Hematopoietic multipotent progenitor cell treated with erythropoietin and hydrocortisone succinate and interleukin-3 and kit ligand, for 6 days (in vitro differentiated cells): ENCODE data around the gene TIGD7.
A peak's percentile ranks its signal among the peaks of the same experiment; 100 is the strongest.
"Not testable (repeated sequence)": the region's sequence is repeated elsewhere in the genome, so short reads cannot be mapped to it uniquely, and the experiment has no call there.

Experiments used
- DNase-seq: peaks from one replicate; pipeline ENCODE4 v3.0.0-alpha.2; 2015

TIGD7 gene

DNA sequence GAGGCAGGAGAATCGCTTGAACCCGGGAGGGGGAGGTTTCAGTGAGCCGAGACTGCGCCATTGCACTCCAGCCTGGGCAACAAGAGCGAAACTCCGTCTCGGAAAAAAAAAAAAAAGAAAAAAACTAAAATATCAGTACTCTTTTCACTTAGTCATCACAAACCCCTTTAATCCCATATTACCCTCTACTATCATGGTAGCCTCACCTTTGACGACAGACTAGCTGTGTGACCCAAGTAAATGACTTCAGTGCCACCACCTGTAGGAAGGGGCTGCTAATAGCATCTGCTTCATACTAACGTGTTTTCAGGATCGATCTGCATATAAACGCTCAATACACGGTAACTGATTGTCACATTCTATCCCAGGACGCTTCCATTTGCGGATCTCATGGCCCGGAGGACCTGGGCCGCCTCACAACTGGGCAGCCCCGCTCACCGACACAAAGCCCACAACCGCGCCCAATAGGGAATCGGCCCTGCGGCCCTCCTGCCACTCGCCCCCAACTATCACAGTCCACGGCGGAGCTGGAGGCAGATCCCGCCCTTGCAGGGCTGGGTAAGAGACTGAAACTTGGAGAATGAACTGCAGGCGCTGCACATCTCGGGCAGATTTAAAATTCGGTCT lies 23.0 kb downstream of the TIGD7 start:
- peak; percentile 86 for DNase-seq

DNA sequence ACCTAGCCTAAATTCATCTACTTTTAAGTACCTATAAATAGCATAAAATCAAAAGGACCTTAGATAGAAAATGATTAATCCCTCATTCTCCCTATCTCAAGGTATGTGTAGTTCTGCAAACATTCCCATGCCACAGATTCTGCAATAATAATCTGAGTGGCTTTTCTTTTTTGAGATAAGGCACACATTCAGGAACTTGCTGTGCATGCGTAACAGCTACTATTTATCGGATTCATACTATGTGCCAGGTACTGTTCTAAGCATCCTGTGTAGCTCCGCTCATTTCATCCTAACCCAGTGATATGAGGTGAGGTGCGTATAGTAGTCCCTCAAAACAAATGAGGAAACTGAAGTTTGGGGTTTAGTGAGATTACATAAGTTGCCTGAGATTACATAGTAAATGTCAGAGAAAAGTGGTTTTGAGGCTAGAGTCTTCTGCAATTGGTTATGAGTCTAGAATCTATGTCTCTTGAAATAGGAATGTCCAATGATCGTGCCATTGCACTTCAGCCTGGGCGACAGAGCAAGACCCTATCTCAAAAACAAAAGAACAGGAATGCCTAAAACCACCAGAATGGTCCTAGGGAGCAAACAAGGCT lies 23.9 kb downstream of the TIGD7 start:
- DNase-seq = peak; percentile 54

DNA sequence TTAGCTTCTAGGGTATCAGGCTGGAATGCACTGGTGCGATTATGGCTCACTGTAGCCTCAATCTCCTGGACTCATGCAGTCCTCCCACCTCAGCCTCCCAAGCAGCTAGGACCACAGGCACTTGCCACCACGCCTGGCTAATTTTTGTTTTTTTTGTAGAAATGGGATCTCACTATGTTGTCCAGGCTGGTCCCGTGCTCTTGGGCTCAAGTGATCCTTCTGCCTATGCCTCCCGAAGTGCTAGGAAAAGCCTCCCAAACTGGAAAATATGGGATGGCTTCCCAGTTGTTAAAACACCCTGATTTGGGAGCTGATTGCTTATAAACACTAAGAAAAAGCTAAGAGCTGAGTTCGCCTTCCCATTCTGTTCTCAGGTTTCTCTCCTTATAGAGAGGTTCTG lies 28.6 kb downstream of the TIGD7 start:
- no peak for DNase-seq

DNA sequence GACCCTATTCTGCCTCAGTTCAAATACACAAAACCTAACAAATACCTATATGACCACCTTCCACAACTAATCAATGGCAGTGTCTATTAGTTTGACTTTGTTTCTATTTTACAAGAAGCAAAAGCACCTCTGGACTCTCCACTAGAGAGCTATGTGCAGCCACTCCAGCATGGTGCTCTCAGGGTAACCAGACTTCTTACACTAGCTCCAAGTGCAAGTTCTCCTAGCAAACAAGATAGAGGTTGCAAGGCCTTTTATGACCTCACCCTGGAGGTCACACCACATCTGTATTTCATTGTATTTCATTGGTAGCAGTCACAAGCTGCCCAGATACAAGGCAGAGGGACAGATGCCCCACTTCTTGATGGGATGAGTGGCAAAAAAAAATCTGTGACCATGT lies 30.3 kb downstream of the TIGD7 start:
- DNase-seq = no peak

DNA sequence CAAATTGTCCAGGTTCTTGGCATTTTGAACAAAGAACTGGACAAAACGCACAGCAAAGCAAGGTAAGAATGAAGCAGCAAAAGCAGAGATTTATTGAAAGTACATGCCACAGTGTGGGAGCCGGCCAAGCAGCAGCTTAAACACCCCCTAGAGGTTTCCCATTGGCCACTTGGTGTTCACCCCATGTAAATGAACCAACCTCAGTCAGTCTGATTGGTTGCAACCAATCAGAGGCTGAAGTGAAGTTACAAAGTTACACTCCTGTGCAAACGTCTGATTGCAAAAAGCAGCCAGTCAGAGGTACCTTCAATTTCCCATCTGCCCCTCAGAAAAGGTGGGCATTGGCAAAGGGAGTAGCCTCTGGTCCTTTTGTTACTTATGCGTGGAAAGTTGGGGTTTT lies 30.7 kb downstream of the TIGD7 start:
- DNase-seq = no peak

DNA sequence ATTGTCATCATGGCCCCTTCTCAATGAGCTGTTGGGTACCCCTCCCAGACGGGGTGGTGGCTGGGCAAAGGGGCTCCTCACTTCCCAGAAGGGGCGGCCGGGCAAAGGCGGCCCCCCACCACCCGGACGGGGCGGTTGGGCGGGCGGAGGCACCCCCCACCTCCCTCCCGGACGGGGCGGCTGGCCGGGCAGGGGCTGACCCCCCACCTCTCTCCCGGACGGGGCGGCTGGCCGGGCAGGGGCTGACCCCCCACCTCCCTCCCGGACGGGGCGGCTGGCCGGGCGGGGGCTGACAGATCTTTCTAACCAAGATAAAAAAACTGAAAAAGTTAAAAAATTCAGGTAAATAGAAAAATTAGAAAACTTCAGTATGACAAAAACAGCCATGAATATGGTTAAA lies 33.9 kb downstream of the TIGD7 start:
- not testable (repeated sequence) for DNase-seq

DNA sequence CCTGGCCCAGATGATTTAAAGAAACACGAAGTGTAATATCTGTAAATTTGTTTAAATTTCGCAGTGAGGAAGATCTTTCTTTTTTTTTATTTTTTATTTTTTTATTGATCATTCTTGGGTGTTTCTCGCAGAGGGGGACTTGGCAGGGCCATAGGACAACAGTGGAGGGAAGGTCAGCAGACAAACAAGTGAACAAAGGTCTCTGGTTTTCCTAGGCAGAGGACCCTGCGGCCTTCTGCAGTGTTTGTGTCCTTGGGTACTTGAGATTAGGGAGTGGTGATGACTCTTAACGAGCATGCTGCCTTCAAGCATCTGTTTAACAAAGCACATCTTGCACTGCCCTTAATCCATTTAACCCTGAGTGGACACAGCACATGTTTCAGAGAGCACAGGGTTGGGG lies 34.5 kb downstream of the TIGD7 start:
- DNase-seq = not testable (repeated sequence)

DNA sequence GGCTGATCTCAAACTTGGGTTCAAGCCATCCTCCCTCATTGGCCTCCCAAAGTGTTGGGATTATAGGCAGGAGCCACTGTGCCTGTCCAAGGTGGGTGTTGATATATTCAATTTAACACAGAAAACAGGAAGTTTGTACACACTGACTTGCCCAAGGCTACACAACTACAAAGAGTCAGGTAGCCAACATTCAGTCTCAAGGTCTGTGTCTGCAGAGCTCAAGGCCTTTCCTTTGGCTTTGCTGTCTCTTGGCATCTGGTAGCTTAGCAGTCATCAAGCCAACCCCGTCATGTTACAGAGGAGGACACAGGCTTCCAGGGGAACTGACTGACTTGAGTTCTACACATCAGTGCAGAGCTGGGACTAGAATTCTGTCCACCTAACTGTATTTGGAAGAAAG lies 36.9 kb downstream of the TIGD7 start:
- no peak for DNase-seq

DNA sequence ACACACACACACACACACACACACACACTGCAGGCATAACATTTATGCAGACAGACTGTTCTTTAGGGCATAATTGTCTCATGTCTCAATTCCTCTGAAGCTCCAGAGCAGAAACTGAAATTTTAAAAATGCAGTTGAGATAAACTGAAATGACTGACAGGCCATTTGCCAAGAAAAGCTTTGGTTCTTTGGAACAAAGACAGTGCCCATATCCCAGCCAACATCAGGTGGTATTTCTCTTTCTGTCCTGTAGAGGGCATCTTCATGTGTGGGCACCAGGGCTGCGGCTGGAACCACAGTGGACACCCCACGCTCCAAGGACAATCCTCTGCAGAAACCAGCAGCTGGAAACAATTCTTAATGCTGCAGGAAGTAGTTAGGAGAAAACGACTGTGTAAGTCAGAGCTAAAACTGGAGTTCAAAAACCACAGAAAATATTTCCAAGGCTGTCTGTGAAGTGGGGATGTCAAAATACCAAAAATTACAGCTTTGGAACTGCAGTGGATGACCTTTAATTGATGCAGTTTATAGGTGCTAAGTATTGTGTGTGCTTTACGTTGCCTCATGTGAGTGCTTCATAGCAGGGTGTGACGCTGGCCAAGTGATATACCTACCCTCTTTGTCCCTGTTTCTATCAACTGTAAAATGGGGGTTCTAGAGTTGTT lies 38.2 kb downstream of the TIGD7 start:
- peak; percentile 77 for DNase-seq

DNA sequence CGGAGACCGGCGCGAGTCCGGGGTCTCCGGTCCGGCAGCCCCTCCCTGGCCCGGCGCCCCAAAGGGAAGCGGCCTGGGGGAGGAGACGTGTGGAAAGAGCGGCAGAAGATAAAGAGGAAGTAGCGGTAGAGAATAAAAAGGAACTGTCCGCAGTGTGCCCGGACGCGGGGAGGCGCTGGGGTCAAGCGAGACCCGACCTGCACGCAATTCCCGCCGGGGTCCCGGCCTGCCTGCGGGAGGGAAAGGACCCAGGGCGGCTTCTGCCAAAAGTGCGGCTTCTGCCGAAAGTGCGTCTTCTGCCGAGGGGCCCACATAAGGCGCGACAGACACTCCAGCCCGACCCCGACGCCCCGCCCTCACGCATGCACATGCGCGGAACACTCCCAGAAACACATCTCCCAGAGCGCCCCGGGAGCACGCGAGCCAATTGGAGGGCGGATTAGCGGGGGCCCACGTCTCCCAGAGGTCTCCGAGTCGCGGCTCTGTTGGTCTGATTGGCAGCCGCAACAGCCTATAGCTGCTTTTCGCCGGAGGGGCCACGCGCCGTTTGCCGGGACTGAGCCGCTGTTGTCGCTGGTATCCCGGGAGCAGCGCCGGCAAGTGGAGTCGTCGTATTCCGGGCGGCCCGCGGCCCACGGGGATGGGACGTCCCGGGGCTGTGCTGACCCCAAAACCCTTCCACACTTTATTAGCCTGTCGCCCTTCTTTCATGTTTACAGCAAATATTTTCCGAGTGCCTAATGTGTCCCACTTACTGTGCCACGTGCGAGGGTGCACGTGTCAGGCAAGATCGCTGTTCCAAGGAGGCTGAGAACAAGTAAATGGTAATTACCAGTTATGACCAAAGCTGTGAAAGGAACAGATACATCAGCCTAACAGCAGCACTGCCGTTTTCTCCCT lies 40.8 kb downstream of the TIGD7 start:
- peak; percentile 98 for DNase-seq

DNA sequence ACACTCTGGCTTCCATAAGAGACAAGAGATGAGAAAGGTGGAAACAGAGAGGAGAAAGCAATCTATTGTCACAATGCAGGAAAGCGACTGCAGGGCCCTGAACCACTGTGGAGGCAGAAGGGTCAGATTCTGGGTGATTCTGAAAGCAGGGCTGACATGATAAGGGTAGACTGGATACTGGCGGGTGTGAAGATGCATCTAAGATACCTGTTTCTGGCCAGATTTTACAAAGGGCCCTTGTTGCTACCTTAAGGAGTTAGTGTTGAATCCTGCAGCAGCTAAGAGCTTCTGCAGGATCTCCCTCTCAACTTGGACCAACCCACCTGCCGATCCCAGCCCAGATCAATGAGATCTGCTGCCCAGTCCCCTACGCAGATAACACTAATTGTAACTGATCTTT lies 42.7 kb downstream of the TIGD7 start:
- DNase-seq = no peak

DNA sequence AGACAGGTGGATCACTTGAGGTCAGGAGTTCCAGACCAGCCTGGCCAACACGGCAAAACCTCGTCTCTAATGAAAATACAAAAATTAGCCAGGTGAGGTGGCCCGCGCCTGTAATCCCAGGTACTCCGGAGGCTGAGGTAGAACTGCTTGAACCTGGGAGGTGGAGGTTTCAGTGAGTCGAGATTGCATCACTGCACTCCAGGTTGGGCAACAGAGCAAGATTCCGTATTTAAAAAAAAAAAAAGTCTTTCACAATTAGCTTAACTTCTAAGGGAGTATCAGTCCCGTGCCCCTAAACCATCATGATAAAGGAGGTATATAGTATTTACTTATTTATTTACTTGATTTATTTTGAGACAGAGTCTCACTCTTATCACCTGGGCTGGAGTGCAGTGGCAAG lies 45.4 kb downstream of the TIGD7 start:
- no peak for DNase-seq

DNA sequence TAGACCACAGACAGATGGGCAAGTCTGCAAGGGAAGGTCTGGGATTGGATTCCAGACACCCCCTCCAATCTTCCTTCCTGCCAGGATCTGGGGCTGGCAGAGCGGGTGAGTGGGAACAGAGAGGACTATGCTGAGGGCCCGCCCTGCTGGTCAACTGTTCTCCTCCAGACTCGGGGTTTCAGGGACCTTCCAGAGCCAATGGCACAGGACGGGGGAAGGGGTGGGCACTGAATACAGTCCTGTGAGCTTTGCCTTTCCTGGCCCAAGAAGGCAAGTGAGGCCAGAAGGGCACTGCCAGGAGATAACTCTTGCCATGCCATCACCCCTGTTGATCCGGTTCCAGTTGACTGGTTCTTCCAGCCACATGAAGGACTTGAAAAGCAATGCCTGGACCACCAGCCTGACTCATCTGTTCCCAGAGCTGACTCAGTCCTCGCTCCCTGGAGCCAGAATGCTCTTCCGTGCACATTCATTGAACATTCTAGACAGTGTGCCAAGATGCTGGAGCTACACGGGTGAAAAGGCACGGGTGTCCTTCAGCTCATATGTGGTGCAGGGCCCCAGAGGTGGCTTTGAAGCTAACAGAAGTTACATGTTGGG lies 48.3 kb downstream of the TIGD7 start:
- DNase-seq = no peak

DNA sequence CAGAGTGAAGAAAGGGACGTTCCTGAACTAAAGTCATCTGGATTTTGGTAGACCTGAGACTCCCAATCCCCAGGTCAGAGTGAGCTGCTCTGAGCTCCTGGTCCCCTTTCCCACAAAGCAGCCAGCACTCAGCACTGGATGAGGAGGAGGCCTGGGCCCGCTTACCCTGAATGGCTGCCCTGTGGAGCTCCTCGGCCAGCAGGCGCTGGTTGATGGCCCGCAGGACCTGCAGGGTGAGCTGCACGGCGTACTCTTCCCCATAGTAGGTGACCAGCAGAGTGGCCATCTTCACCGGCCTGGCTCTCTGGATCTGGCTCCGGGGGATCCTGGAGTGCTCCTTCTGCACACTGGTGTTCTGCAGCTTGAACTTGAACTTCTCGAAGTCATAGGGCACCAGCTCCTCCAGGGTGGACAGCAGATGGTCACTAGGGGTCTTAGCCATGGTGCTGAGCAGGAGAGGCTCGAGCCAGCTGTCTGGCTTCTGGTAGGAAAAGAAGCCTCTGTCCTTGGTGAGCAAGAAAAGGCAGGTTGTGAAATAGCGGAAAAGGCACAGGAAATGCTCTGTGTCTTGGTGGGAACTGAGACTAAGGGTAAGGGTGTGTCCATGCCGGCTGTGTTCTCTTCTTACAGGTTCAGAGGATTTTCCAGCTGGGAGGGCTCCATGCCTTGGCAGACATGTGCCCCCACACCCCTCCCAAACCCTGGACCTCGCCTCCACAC lies 48.9 kb downstream of the TIGD7 start, which contains the start of gene MEFV:
Gene MEFV (minus strand): TSS at position 488 of the 720 bp plus-strand sequence. CDS start 46 bp downstream, at position 442.
- no peak for DNase-seq

DNA sequence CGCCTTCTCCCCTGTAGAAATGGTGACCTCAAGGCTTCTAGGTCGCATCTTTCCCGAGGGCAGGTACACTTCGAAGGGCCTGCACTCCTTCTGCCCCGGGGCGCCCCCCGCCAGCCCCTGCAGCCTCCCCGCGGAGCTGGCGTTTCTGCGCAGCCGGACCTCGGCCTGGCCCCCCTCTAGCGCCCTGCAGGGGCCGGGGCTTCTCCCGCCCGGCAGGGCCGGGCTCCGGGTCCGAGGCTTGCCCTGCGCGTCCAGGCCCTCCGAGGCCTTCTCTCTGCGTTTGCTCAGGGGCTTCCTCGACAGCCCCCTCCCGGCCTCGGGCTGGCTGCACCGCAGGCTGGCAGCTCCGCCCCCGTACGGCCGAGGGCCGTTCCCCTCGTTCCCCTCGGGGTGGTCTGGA lies 50.9 kb downstream of the TIGD7 start:
- DNase-seq = no peak

DNA sequence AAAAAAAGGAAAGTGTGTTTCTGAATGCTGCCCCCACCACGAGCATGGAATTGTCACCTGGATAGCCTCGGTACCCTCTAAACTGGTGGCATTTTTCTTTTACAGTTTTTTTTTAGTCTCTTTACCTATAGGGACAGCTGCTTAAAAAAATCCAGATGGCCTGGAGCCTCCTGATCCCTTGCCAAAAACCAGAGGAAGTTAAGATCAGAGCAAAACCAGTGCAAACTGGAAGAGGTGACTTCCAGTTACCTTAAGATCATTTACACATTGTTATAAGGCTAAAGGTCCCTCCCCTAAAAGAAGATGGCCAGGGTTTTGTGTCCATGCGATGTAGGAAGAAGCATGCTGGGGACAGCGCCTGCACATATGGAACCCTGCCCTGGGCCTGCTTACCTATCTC lies 52.3 kb downstream of the TIGD7 start:
- no peak for DNase-seq

DNA sequence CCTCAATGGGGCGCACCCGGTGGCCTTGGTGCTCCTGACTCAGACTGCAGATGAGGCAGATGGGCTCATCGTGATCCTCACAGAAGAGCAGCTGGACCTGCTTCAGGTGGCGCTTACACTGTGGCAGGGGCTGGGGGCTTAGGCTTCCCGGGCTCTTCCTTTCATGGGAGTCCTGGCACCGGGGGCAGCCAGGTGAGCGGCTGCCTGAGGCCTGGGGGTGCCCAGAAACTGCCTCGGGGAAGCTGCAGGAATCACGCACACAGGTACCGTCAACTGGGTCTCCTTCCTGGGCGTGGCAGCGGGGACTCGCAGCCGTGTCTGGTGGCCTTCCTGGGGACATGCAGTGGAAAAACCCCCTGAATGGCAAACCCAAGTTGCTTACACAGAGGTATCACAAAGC lies 55.8 kb downstream of the TIGD7 start:
- no peak for DNase-seq

DNA sequence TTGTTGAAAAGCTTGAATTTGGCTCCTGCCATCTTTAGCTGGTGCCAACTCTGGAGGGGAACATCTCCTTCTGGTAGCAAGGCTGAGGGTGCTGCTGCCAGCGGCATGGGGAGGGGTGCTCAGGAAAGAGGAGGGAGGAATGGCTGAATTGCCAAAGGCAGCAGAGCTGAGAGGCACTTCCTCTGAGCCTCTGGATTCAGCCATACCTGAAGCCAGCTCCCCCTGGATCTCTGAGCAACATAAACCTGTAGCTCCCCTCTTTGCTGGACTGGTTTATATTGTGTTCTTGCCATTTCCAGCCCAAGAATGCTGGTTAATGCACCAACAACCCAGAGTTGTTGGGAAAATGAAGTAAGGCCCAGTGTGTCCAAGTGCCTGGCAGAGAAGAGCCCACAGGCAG lies 56.2 kb downstream of the TIGD7 start:
- DNase-seq = no peak
